HG02970 (cell line): ENCODE measurements around the gene PALLD.

Experiments used
- ATAC-seq: cut with Tn5 transposase; IDR thresholded peaks from one replicate; pipeline ENCODE4 v1.9.1; 2021; ENCODE audit warnings: mild to moderate bottlenecking, moderate library complexity, moderate number of reproducible peaks; ENCODE audit not compliant: unreplicated experiment, low FRiP score

Gene PALLD

DNA sequence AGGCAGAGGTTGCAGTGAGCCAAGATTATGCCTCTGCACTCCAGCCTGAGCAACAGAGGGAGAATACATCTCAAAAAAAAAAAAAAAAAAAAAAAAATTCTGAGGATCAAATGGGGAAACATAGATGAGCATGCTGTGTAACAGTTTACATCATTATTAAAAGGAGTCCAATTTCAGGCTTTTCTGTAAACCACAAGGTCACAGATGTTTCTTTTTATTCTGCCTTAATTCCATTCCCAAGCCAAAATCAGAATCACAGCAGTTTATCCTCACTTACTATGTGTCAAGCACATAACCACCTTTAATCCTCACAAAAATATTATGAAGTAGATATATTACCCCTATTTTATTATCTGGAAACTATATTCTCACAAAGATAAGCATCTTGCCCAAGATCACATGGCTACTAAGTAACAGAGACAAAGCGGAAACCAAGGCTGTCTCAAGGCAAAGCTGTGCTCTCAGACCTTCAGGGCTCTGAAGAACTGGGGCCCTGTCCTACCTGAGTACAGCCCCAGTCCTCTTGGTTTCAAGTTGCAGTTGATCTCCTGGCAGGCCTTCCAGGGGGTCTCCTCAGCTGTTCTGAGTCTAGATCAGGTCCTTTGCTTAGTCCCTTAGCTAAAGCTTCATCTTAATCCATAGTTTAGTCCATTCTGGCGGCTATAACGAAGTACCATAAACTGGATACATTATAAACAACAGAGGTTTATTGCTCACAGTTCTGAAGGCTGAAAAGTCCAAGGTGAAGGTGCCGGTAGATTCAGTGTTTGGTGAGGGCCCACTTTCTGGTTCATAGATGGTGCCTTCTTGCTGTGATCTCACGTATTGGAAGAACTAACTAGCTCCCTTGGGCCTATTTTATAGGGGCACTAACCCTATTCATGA, 141.3 kb downstream of the PALLD start:
- no peak for ATAC-seq

DNA sequence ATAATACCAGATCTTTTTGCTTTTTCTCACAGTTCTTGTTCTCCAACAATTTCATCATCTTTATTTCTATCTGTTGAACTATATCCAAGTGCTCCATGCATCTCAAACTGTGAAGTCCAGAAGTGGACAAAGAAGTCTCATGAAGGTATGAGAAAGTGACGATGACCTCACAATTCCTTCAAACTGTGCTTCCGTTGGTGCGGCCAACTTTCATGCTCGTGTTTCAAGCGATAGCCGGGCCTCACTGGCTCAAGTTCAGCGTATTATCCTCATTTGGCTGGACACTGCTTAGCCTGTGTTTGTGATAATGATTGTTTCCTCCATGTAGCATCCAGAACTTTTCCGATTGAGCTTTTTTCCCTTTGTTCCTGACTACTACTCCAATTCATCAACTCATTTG, 143.1 kb downstream of the PALLD start:
- ATAC-seq = no peak

DNA sequence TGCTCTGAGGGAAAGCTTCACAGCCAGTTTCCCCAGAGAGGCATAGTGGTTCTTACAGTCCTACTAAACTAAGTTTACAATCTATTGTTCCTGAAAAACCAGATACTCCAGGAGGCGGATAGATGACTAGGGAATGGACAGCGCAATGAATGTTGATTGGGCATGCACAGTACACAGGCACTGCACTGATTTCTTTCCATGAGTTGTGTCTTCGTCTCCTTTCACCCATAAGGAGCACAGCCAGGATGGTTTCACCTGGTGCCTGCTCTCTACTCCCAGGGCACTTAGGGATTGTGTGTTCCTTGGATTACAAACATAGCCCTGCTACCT, 144.9 kb downstream of the PALLD start:
- no peak for ATAC-seq

DNA sequence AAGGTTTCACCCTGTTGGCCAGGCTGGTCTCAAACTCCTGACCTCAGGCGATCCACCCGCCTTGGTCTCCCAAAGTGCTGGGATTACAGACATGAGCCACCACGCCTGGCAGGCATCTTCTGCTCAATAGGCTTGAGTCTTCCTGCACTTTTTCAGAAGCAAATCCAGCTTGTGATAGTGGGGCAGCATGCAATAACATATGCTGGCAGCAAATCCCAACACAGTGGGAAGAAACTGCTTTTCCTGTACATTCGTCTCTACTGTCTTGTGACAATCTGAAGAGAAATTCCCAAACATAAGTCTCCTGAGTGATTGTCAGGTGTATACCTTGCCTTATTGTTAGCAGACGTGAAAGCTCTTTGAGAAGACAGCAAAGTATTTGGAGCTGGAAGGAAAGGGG, 145.7 kb downstream of the PALLD start:
- no peak for ATAC-seq

DNA sequence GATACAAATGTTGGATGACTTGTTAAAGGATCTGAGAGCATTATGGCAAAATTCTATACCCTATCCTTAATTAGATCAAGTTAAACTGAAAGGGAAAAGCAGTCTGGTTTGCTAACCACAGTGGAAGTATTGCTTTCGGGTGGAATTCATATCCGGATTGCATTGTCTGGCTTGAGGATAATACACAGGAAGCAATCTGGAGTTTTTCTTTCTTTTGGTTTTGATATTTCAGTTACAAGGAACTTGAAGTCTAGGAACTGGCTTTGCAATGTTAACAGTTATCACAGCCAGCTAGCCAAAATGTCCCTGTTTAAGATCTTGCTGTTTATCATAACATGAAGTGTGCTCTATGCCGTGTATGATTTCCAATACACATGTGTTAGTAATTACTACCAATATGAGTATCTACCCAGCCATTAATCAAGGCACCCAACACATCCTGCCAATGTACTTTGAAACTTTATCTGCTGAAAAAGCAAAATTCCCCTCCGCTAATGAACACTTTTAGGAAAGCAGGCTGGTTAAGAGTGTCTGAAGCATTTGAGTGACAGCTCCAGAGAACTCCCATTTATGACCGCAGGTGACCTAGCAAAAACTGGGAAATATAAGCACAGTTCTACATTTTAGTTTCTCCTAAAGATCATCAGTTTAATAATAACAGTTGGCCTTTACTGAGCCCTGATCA, 146.4 kb downstream of the PALLD start:
- ATAC-seq = no peak

DNA sequence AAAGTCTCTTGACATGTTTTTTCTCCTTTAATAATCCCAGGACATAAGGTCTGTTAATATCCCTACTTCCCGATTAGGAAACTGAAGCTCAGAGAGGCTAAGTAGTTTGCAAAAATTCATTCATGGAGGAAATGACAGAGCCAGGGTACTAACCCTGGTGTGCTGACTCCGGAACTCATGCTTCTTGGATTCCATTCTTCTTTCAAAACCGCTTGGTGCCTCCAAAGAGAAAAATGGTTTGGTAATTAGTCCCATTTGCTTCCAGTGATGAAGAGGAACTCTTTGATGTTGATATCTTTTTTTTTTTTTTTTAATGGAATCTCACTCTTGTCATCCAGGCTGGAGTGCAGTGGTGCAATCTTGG, 146.9 kb downstream of the PALLD start:
- no peak for ATAC-seq

DNA sequence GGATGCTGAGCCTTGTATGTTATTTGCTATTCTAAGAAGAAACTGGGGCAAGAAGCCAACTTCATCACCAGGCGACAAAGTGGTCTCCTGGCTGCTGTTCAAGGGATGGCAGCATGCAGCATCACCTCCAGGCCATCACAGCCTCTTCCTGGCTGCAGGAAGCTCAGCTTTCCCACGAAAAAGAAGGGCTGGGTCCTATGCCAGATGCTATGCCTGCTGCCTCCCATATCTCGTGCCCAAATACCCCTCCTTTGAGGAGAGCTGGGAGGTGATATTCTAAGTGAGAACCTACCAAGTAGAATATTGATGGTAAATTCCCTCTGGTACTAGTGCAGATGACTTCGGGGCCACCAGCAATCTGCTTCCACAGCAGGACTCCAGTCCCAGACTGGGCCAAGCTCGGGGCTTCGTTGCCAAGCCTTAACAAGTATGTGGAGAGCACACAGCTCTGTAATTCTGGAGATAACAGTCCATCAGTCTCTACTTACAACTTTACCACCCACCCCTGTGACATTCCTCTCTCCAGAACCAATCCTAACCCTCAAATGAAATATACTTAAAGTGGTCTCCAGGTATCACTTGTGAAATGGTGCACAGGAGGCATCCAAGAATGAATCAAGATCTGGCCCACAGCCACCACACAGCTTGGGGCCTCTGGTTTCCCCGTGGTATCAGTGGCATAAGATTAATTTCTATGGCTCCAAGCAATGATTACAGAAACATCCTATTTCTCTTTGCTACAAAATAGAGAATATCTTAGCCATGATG, 149.3 kb downstream of the PALLD start:
- ATAC-seq = no peak

DNA sequence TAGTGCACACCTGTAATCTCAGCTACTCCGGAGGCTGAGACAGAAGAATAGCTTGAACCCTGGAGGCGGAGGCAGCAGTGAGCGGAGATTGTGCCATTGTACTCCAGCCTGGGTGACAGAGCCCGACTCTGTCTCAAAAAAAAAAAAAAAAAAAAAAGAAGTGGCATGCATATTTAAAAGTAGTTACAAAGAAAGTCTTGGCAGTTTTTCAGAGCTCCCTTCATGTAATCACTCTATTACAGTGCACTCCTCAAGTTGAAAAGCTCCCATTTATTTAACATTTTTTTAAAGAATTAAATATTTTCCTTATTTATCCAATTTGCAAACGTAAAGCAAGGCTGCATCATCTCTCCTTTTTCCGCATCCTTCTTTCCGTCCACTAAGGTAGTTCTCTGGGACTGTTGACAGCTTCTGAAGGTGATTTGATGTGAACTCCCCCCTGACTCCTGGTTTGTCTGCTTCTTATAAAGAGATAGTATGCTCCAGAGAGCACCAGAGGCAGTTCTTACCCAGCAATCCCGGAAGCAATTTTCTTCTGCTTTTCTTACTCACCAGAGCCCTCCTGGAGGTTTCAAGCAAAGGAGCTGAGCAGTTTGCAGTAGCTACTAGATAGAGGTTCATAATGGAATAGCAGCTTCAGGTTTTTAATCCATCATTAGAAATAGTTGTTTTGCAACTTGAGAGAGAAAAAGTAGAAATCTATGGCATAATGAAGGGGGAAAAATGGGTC, 151.0 kb downstream of the PALLD start:
- ATAC-seq = no peak

DNA sequence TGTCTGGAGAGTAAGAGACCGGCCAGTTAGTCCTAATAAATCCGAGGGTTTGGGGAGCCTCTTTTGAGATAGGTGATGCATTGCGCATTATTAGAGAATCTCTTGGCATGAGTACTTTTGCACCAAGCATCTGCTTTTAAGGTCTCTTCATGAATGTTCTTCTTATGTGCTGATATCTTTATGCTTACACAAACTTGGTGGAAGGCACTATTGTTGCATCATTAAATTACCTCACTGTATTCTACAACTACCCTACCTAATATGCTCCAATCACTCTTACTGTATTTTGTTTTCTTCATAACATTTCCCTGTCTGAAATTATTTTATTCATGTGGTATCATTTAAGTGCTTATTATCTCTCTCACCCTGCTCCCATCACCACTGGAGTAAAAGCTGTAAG, 151.6 kb downstream of the PALLD start:
- no peak for ATAC-seq

DNA sequence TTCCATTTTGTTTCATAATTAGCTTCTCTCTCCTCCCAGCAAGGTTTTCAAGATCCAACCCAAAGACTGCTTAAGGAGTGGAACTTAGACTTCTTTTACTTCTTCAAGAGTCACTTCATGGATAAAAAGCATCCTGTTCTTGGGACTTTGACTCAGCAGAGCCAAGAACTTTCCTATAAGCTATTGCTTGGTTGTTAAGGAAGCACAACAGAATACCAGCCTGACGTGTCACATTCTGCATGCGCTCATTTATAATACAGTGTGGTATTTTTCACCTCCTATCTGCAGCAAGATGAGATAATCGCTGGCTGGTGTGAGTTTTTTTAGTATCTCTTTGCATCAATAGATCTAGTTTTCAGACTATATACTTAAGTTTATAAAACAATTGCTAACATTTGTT, 152.1 kb downstream of the PALLD start:
- ATAC-seq = no peak

DNA sequence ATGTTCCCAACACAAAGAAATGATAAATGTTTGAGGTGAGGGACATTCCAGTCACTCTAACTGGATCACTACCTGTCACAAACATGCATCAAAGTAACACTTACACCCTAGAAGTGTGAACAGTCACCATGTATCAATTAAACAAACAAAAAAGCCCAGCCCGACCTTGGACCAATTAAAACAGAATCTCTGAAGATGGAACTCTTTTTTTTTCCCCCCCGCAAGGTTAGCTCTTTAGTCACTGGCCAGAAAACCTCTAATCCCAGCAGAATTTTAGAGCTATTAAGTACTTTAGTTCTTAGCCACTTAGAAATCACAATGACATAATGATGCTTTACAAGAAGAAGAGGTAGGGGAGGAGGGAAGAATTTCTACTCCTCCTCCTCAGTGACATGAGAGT, 154.5 kb downstream of the PALLD start:
- no peak for ATAC-seq

DNA sequence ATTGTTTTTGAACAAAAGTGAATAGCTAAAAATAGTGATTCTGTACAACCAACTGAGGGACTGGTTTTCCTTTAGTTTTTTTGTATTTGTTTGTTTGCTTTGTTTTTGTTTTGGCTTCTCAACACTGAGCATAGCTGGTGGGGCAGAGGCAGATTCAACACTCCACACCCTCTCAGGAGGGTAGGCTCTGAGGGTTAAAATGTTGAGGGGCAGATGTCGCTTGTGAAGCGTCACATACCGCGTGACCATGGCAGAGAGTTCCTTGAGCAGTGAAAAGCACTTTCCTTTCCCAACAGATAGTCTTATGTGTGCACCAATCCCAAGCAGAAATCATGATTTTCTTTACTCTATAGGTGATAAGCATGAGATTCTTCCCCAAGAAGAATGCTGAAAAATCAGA, 155.0 kb downstream of the PALLD start:
- no peak for ATAC-seq

DNA sequence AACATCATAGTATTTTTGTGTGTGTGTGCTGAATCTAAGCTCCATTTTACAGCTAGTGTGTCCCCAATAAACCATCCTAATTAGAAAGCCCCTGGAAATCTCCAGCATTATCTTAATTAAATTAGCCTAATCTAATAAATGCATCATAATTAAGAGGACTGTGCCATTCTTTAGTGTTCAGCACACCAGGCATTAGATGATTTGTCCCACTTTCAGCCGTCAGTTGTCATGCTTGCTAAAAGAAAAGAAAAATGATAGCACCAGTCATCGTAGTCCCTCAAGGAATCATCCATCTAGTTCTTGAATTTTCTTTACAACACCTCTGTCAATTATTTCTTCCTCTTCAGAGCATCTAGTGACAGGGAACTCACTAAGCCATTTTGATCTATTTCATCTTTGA, 155.9 kb downstream of the PALLD start:
- no peak for ATAC-seq

DNA sequence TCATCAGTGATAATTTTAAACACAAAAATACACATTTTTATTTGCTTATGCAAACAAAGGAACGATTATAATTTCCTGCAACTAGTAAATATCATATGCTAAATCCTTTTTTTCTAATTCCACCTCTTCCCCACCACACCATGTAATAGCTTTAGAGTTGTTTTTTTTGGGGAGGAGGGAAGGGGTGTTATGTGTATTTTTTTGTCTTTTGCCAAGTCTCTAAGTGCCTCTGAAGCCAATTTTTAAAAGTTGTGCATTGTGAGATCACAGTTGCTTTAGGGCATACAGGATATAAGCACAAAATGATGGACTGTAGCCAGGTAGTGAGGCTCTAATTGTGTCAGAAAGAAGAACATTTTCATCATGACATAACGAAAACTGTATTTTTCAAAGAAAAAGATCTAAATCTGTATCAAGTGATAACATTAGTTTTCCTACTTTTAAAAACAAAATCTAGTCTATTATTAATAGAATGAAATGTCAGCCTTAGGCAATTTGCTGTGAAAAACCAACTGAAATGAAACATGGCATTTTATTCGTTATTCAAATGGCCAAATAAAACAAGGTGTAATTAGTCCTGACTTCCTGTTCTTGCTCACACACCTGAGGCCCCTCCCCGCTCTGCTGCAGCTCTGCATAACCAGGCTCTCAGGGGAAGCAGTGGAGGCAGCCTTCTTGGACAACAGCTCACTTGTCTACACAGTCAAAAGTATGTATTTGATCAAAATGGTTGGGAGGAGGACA, 157.4 kb downstream of the PALLD start:
- ATAC-seq = no peak

DNA sequence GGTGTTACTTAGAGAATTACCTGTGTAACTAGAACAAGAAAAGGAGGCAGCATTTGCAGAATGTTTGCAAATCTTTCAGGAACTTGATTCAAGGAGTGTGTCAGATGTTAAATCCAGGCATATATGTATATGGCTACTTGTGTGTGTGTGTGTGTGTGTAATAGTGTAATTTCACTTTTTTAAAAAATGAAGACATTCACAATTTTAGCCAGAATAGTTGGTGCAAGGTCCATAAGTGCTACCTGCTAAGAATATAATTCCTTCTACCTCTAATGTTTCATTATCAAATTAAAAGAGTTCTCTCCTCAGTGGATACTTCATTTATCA, 158.0 kb downstream of the PALLD start:
- no peak for ATAC-seq

DNA sequence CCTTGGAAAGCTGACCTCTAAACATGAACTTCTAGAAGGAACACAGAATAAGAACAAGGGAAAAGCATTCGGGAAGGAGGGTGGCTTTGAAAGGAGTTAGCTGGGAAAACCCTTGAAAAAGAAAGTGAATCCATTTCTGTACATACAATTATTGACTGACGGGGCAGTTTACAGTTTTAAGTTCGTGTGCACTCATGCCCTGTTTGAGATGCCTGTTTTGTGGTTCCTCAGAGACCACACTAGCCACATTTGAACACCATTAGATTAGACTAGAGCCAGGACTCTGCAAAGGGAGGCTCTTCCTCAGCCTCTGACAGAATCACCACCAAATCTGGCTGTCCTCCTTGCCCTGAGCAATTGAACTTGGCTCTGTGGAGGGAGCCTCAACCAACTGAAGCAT, 158.3 kb downstream of the PALLD start:
- no peak for ATAC-seq

DNA sequence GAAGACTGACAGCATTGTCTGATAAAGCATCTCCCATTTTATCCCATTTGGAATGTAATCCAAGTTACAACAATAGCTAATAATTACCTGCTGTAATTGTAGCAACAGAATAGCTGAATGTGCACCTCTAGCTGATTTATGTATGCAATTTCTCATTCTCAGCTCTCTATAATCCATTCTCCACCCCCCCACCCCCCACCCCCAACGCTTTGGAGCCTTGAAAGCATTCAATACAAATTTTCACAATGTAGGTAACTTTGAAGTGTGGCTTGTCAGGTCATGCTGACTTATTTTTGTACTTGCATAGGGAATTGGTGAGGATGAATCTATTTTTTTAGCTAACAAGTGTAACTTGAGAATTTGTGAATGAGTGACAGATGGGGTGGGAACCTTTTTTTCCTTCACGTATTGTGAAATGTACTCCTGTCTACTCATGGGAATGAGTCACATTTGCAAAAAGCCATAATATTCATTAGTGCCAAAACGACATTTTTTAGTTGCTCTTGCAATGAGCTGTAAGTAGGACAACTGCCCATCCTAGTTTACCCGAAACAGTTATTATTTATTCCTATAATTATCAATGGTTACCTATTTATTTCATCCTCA, 159.3 kb downstream of the PALLD start:
- no peak for ATAC-seq

DNA sequence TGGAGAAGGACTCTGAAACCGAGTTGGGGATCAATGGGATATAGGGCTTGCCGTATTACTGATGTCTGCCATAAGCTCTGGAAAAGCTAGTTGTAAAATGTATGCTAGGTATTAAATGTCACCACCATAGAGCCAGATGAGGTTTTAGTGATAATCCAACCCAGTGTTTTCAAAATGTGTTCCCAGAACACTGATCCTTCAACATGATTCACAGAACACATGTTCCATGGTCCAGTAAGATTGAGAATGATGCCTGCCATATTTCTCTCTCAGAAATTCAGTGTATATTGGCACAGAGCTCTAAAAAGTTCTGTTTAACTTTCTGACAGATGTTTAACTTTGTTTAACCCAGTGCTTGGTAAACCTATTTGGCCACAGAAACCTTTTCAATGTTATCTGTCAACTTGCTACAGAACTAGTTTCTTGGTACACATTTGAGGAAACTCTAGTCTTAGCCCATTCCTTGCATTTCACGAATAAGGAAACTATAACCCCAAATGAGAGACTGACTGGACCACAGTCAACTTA, 160.2 kb downstream of the PALLD start:
- no peak for ATAC-seq

DNA sequence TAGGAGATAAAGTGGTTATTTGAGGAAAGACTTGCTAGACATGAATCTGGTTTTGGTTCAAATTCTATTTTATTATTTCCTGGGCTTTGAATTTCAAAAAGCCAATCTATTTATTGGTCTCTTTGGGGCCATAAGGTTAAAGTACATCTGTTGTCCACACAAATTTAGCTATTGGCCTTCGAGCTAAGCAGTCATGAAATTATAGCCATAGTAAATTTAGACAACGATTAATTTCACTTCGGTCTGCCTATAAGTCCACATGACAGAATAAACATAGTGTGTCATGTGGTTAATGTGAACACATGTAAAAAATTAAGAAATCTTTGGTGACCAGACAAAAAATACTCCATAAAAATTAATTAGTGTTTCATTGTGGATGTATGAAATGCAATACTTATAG, 161.9 kb downstream of the PALLD start:
- ATAC-seq = no peak
